ENCODE results near the gene FOXJ1. TPM values are rescaled to one million over a fixed set of nuclear protein-coding genes. Genes with fewer than 3 reads are reported as not detected.

Gene FOXJ1
- total and polyA plus RNA-seq, 2 of the 13 experiments (the other 11 are each of a cell fraction or from before 2014, with no cell fraction given) = 0.98 to 1.6 TPM

- ATAC-seq (peak; percentile 71), FAIRE-seq (peak; percentile 18), DNase-seq (ENCODE audit: low spot score) (peak; percentile 58)
- intact Hi-C loops (cut with micrococcal nuclease; ENCODE audit: unreplicated experiment) = loop anchor here (1.0 kb wide), 1 partner anchor 32 kb away; no protein-coding TSS in a partner anchor
- Histone ChIP-seq H3K27me3 (ENCODE audit: control insufficient read depth in 1 of 2, insufficient read depth in 2 of 2, low read length in 2 of 2) (peaks cover 0 to 17% of the 10 kb centered on the region in 2 experiments; a peak in 3 of 5 replicates), H3K9ac (ENCODE audit: insufficient read depth, low read depth, low read length) (no peak overlapping the region), H3K4me1 (ENCODE audit: insufficient read depth, low read length) (peaks cover 11% of the 10 kb centered on the region), H3K79me2 (ENCODE audit: insufficient read depth, low read length) (no peaks in the 10 kb centered on the region), H4K20me1 (ENCODE audit: insufficient read depth, low read length) (no peaks in the 10 kb centered on the region), H3K4me3 (replicated peaks in 1 of 3; ENCODE audit: insufficient read depth in 1 of 3, low read depth in 2 of 3, low read length in 3 of 3) (no peak overlapping the region), H3K9me3 (ENCODE audit: low read length) (no peaks in the 10 kb centered on the region), H3K27ac (ENCODE audit: extremely low read length, insufficient read depth, low read length) (no peak overlapping the region), H2AFZ (ENCODE audit: low read length) (no peak overlapping the region), H3K4me2 (ENCODE audit: low read depth, low read length) (no peak overlapping the region; the same call in 1 of the 2 replicates), H3K36me3 (replicated peaks in 1 of 2; ENCODE audit: control insufficient read depth in 1 of 2, insufficient read depth in 2 of 2, low read length in 2 of 2) (no peaks in the 10 kb centered on the region)
- BruUV-seq (replicated peaks) = no TSS peak
- ChIA-PET CTCF (ENCODE audit: low intra/inter-chr PET ratio, low total read pairs) (interaction anchor here (1.2 to 4.1 kb wide), 3 partner anchors 28 to 125 kb away, joined by 4 to 20 read pairs (median 11); no protein-coding TSS in a partner anchor), POLR2A (interaction anchor here (0.8 to 1.3 kb wide), 3 partner anchors 15 to 44 kb away, joined by 3 read pairs; no protein-coding TSS in a partner anchor)
- in situ Hi-C loops (cut with HindIII; ENCODE audit: extremely low pct_ligation_motif_present, low pct_unique_long_range_greater_than_20kb) = no loop called here
- WGBS (ENCODE audit: low lambda C conversion rate) = 20% methylated on average over 5 of the region's 5 CpGs
- TF ChIP-seq ZSCAN25 (CRISPR knock-in tag; IDR thresholded peaks at IDR 0.05) = peak; percentile 32; the same call in 1 of the 2 replicates
- no peak for TF ChIP-seq SNAPC4 (CRISPR knock-in tag; IDR thresholded peaks at IDR 0.05)
- no peak for TF ChIP-seq GMEB1 (CRISPR knock-in tag; IDR thresholded peaks at IDR 0.05; ENCODE audit: borderline replicate concordance)
- TF ChIP-seq MED13 (CRISPR knock-in tag; IDR thresholded peaks at IDR 0.05) = no peak
- TF ChIP-seq RXRB (CRISPR knock-in tag; IDR thresholded peaks at IDR 0.05; ENCODE audit: borderline replicate concordance) = 0 out of 2 replicates have a peak, but pooled peaks have one; percentile 7
- no peak for TF ChIP-seq MTF2 (CRISPR knock-in tag; IDR thresholded peaks at IDR 0.05; ENCODE audit: borderline replicate concordance)
- TF ChIP-seq ZFP90 (CRISPR knock-in tag; IDR thresholded peaks at IDR 0.05; ENCODE audit: borderline replicate concordance) = no peak
- TF ChIP-seq IRF1 (CRISPR knock-in tag; IDR thresholded peaks at IDR 0.05; ENCODE audit: low read depth) = no peak
- TF ChIP-seq MYC (CRISPR knock-in tag; IDR thresholded peaks at IDR 0.05; ENCODE audit: borderline replicate concordance) = no peak
- TF ChIP-seq ZNF20 (CRISPR knock-in tag; IDR thresholded peaks at IDR 0.05) = no peak
- no peak for TF ChIP-seq ZNF558 (CRISPR knock-in tag; IDR thresholded peaks at IDR 0.05; ENCODE audit: borderline replicate concordance)
- no peak for TF ChIP-seq MLX (CRISPR knock-in tag; IDR thresholded peaks at IDR 0.05)
- no peak for TF ChIP-seq ZFP91 (CRISPR knock-in tag; IDR thresholded peaks at IDR 0.05; ENCODE audit: borderline replicate concordance)
- no peak for TF ChIP-seq ZNF501 (CRISPR knock-in tag; IDR thresholded peaks at IDR 0.05)
Observed at GRCh38 chr17:76153640-76154039, 12.6 kb upstream of the FOXJ1 start.
